ENCODE data around the gene OCIAD2.

Gene OCIAD2

DNA sequence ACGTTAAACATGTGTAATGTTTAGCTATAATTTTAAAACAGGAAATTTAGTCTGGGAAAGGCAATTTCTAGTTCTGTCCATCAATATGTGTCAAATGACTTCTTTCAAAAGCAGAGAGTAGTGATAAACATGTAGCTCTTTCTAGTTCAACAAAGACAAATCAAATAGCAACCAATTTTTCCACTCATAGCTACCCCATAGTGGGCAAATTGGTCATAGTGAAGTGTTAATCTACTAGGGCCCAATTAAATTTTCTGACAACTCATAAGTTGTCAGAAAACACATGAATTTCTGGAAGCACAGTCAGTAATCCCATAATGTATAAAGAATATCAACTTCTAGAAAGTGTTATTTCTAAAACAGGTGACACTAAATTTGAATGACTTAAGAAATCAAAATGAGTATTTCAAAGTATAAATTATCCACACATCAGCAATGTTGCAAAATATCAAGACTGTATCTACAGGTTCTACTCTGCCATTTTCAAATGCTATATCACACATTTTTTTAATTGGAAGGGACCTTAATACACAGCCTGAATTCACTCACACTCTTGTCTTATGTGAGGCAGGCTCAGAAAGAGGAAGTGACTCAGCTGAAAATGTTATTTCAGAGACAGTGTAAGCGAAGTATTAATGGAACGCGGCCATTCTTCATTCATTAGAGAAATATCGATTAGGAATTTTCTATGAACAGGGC, 7.7 kb downstream of the OCIAD2 start (continued):
- TF ChIP-seq ZNF354C (tag by site-specific recombination; IDR thresholded peaks at IDR 0.05; ENCODE audit: borderline replicate concordance, low read depth) (no peak), PRDM2 (tag by site-specific recombination; IDR thresholded peaks at IDR 0.05; ENCODE audit: borderline replicate concordance) (no peak), ZNF214 (tag by site-specific recombination; IDR thresholded peaks at IDR 0.05; ENCODE audit: borderline replicate concordance) (no peak), HIC1 (tag by site-specific recombination; IDR thresholded peaks at IDR 0.05) (no peak)

GRCh38 chr4:48896845-48897244, 9.7 kb downstream of the OCIAD2 start:
- peaks cover 0 to 6% of the 10 kb centered on the region in 2 experiments; a peak in 2 of 3 replicates for H3K36me3 ChIP-seq (ENCODE audit: control insufficient read depth in 2 of 2, insufficient read depth in 1 of 2, low read length in 2 of 2)
- H3K27ac ChIP-seq (ENCODE audit: extremely low read depth, low read depth, low read length): no peak overlapping the region
- TF ChIP-seq, protein P1, sequence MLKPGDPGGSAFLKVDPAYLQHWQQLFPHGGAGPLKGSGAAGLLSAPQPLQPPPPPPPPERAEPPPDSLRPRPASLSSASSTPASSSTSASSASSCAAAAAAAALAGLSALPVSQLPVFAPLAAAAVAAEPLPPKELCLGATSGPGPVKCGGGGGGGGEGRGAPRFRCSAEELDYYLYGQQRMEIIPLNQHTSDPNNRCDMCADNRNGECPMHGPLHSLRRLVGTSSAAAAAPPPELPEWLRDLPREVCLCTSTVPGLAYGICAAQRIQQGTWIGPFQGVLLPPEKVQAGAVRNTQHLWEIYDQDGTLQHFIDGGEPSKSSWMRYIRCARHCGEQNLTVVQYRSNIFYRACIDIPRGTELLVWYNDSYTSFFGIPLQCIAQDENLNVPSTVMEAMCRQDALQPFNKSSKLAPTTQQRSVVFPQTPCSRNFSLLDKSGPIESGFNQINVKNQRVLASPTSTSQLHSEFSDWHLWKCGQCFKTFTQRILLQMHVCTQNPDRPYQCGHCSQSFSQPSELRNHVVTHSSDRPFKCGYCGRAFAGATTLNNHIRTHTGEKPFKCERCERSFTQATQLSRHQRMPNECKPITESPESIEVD (tag by site-specific recombination; IDR thresholded peaks at IDR 0.05): no peak
- no peaks in the 10 kb centered on the region for H3K9me3 ChIP-seq (ENCODE audit: control insufficient read depth, insufficient read depth, low read depth, low read length)
- H3K4me3 ChIP-seq (ENCODE audit: low read depth, low read length): no peak overlapping the region
- POLR2A ChIA-PET: no interaction called here
- no peaks in the 10 kb centered on the region for H3K4me1 ChIP-seq (ENCODE audit: control insufficient read depth, insufficient read depth, low read length)
- CTCF ChIA-PET: interaction anchor here (1.1 kb wide), 1 partner anchor 317 kb away, joined by 3 read pairs; no protein-coding TSS in a partner anchor

GRCh38 chr4:48891028-48891619, 15.4 kb downstream of the OCIAD2 start:
- POLR2A ChIA-PET: no interaction called here
- H3K27ac ChIP-seq (ENCODE audit: extremely low read depth, low read depth, low read length): no peak overlapping the region
- no peak overlapping the region for H3K4me3 ChIP-seq (ENCODE audit: low read depth, low read length)
- CTCF ChIA-PET: no interaction called here
- peaks cover 0 to 3% of the 10 kb centered on the region in 2 experiments; a peak in 1 of 3 replicates for H3K36me3 ChIP-seq (ENCODE audit: control insufficient read depth in 2 of 2, insufficient read depth in 1 of 2, low read length in 2 of 2)
- no peaks in the 10 kb centered on the region for H3K9me3 ChIP-seq (ENCODE audit: control insufficient read depth, insufficient read depth, low read depth, low read length)
- H3K4me1 ChIP-seq (ENCODE audit: control insufficient read depth, insufficient read depth, low read length): no peaks in the 10 kb centered on the region
- TF ChIP-seq ZNF404 (tag by site-specific recombination; IDR thresholded peaks at IDR 0.05) (no peak), ZNF211 (tag by site-specific recombination; IDR thresholded peaks at IDR 0.05; ENCODE audit: low read depth) (no peak), ZNF350 (tag by site-specific recombination; IDR thresholded peaks at IDR 0.05) (no peak), REST (tag by site-specific recombination; IDR thresholded peaks at IDR 0.05) (no peak), ZBTB1 (tag by site-specific recombination; IDR thresholded peaks at IDR 0.05) (no peak), ZBTB6 (tag by site-specific recombination; IDR thresholded peaks at IDR 0.05) (no peak), ZNF280D (tag by site-specific recombination; IDR thresholded peaks at IDR 0.05) (no peak)
